Skeletal muscle tissue (tissue), 4 donors: Measurements from ENCODE around the gene BST2. TPM values are rescaled to one million over a fixed set of nuclear protein-coding genes. Genes with fewer than 3 reads are reported as not detected.
A peak's percentile ranks its signal among the peaks of the same experiment; 100 is the strongest.

Experiments
- H3K27ac ChIP-seq: one replicate; pipeline ENCODE4 v1.7.0; 2013; ENCODE audit warnings: mild to moderate bottlenecking, low read depth, low read length, inconsistent platforms
- H3K27me3 ChIP-seq, 3 donors: one replicate each; pipeline ENCODE4 v1.7.0; 2013; ENCODE audit warnings: low read length in 3 of 3; ENCODE audit not compliant: control insufficient read depth in 3 of 3, insufficient read depth in 3 of 3
- H3K36me3 ChIP-seq, 3 donors: one replicate each; pipeline ENCODE4 v1.7.0; 2013; ENCODE audit warnings: low read length in 3 of 3; ENCODE audit not compliant: control insufficient read depth in 3 of 3, insufficient read depth in 3 of 3
- H3K4me1 ChIP-seq, 3 donors: one replicate each; pipeline ENCODE4 v1.7.0; 2013; ENCODE audit warnings: low read length in 3 of 3, mild to moderate bottlenecking in 3 of 3; ENCODE audit not compliant: control insufficient read depth in 3 of 3, insufficient read depth in 3 of 3
- H3K4me3 ChIP-seq, 3 donors: one replicate each; pipeline ENCODE4 v1.7.0; 2013; ENCODE audit warnings: low read length in 3 of 3
- H3K9ac ChIP-seq, 3 donors: one replicate each; pipeline ENCODE4 v1.7.0; 2013; ENCODE audit warnings: low read length in 3 of 3, mild to moderate bottlenecking in 3 of 3, moderate library complexity in 2 of 3, low read depth in 1 of 3
- H3K9me3 ChIP-seq, 3 donors: one replicate each; pipeline ENCODE4 v1.7.0; 2013; ENCODE audit warnings: low read length in 3 of 3; ENCODE audit not compliant: control insufficient read depth in 3 of 3
- total RNA-seq: library from RNA; depleted of rRNA; stranded (reverse); fragments of >200 nt; gene quantifications from one replicate; pipeline ENCODE4 v1.2.3, GENCODE V29; 2014
- donor health status: Osteomylitis.

Gene BST2
- total RNA-seq, 1 donor from 2014 or later: 11.5 TPM

GRCh38 chr19:17390665-17391370, 14.6 kb downstream of the BST2 start:
- Histone ChIP-seq H3K27ac (no peak overlapping the region), H3K27me3 (peaks cover 7 to 42% (median 22%) of the 10 kb centered on the region in 3 donors), H3K9ac (peak overlapping the region in 2 of 3 donors; percentile 54 to 62), H3K9me3 (no peaks in the 10 kb centered on the region), H3K4me3 (peak overlapping the region; percentile 65 to 73 (median 68)), H3K4me1 (peaks cover 11 to 23% (median 16%) of the 10 kb centered on the region in 3 donors), H3K36me3 (no peaks in the 10 kb centered on the region)

GRCh38 chr19:17389957-17390664, 15.3 kb downstream of the BST2 start:
- no peaks in the 10 kb centered on the region for H3K9me3 ChIP-seq
- peaks cover 11 to 23% (median 19%) of the 10 kb centered on the region in 3 donors for H3K4me1 ChIP-seq
- peaks cover 7 to 42% (median 22%) of the 10 kb centered on the region in 3 donors for H3K27me3 ChIP-seq
- peak overlapping the region in 2 of 3 donors; percentile 54 to 62 for H3K9ac ChIP-seq
- peak overlapping the region; percentile 65 to 73 (median 68) for H3K4me3 ChIP-seq
- no peaks in the 10 kb centered on the region for H3K36me3 ChIP-seq
- no peak overlapping the region for H3K27ac ChIP-seq

- Histone ChIP-seq H3K4me3 (no peak overlapping the region), H3K9me3 (no peaks in the 10 kb centered on the region), H3K27ac (no peak overlapping the region), H3K36me3 (no peaks in the 10 kb centered on the region), H3K4me1 (peaks cover 11 to 19% (median 17%) of the 10 kb centered on the region in 3 donors), H3K27me3 (peaks cover 7 to 37% (median 15%) of the 10 kb centered on the region in 3 donors), H3K9ac (no peak overlapping the region)
Measured at GRCh38 chr19:17389288-17389687, 16.1 kb downstream of the BST2 start.

- H3K36me3 ChIP-seq: no peaks in the 10 kb centered on the region
- H3K27me3 ChIP-seq: peaks cover 0 to 12% (median 0%) of the 10 kb centered on the region in 3 donors
- no peak overlapping the region for H3K4me3 ChIP-seq
- H3K9ac ChIP-seq: peak overlapping the region in 1 of 3 donors; percentile 40
- no peak overlapping the region for H3K27ac ChIP-seq
- peaks cover 4 to 17% (median 15%) of the 10 kb centered on the region in 3 donors for H3K4me1 ChIP-seq
- no peaks in the 10 kb centered on the region for H3K9me3 ChIP-seq
Measured at GRCh38 chr19:17385878-17386611, 19.4 kb downstream of the BST2 start.

- Histone ChIP-seq H3K9ac (no peak overlapping the region), H3K36me3 (no peaks in the 10 kb centered on the region), H3K4me3 (no peak overlapping the region), H3K9me3 (no peaks in the 10 kb centered on the region), H3K27me3 (no peaks in the 10 kb centered on the region), H3K4me1 (peaks cover 7 to 36% (median 26%) of the 10 kb centered on the region in 3 donors), H3K27ac (no peak overlapping the region)
Measured at GRCh38 chr19:17380426-17381138, 24.8 kb downstream of the BST2 start.

- Histone ChIP-seq H3K4me3 (no peak overlapping the region), H3K27ac (peak overlapping the region; percentile 7), H3K4me1 (peaks cover 7 to 39% (median 30%) of the 10 kb centered on the region in 3 donors), H3K9ac (peak overlapping the region in 1 of 3 donors; percentile 8), H3K27me3 (no peaks in the 10 kb centered on the region), H3K9me3 (no peaks in the 10 kb centered on the region), H3K36me3 (no peaks in the 10 kb centered on the region)
Measured at GRCh38 chr19:17379221-17379631, 26.2 kb downstream of the BST2 start.

- peak overlapping the region in 1 of 3 donors; percentile 25 for H3K9ac ChIP-seq
- H3K27me3 ChIP-seq: no peaks in the 10 kb centered on the region
- H3K9me3 ChIP-seq: no peaks in the 10 kb centered on the region
- H3K4me3 ChIP-seq: no peak overlapping the region
- peaks cover 7 to 36% (median 29%) of the 10 kb centered on the region in 3 donors for H3K4me1 ChIP-seq
- H3K27ac ChIP-seq: no peak overlapping the region
- H3K36me3 ChIP-seq: no peaks in the 10 kb centered on the region
Measured at GRCh38 chr19:17378271-17378670, 27.2 kb downstream of the BST2 start.

- peak within 1 kb of the TSS; percentile 23 for H3K27ac ChIP-seq
- peak within 1 kb of the TSS in 2 of 3 donors; percentile 25 to 43 for H3K9ac ChIP-seq
- no peaks in the 10 kb centered on the region for H3K27me3 ChIP-seq
- H3K36me3 ChIP-seq: no peaks in the 10 kb centered on the region
- H3K4me3 ChIP-seq: peak within 1 kb of the TSS; percentile 43 to 59 (median 56)
- H3K9me3 ChIP-seq: no peaks in the 10 kb centered on the region
- peaks cover 7 to 28% (median 22%) of the 10 kb centered on the region in 3 donors for H3K4me1 ChIP-seq
Measured at GRCh38 chr19:17376935-17377600, 28.4 kb downstream of the BST2 start, which contains the start of gene PLVAP. Gene PLVAP, minus strand, starts transcription at chr19:17377342. Its CDS starts 54 bp downstream, at chr19:17377288.
